NCI-H2196 (cell line): ENCODE measurements around the gene YBX1.
A peak's percentile ranks its signal among the peaks of the same experiment; 100 is the strongest.
"Not testable (repeated sequence)": the region's sequence is repeated elsewhere in the genome, so short reads cannot be mapped to it uniquely, and the experiment has no call there.

Source experiments
- DNase-seq: peaks from one replicate; lab custom pipeline; 2025; ENCODE audit not compliant: unreplicated experiment; lab: John Stamatoyannopoulos, UW

The YBX1 gene

GRCh38 chr1:42681741-42682483 lies at the start of gene YBX1:
YBX1 (plus strand) TSS chr1:42682418; CDS start chr1:42682566, 148 bp downstream.
- DNase-seq: peak; percentile 96

GRCh38 chr1:42639116-42639515 lies 43.1 kb upstream of the YBX1 start:
- DNase-seq: no peak

- no peak for DNase-seq
Observed at GRCh38 chr1:42646056-42646455, 36.2 kb upstream of the YBX1 start.

GRCh38 chr1:42657201-42657600 lies 25.0 kb upstream of the YBX1 start:
- DNase-seq: no peak

- peak; percentile 96 for DNase-seq
Observed at GRCh38 chr1:42657981-42658876, 24.0 kb upstream of the YBX1 start, which contains the start of gene PPIH. PPIH (plus strand) TSS chr1:42658423; CDS start chr1:42658447, 24 bp downstream.

GRCh38 chr1:42658877-42659337 lies 23.3 kb upstream of the YBX1 start:
- DNase-seq: no peak

- no peak for DNase-seq
Observed at GRCh38 chr1:42660907-42661500, 21.2 kb upstream of the YBX1 start.

GRCh38 chr1:42669936-42670335 lies 12.3 kb upstream of the YBX1 start:
- DNase-seq: no peak

- DNase-seq: no peak
Observed at GRCh38 chr1:42670425-42670824, 11.8 kb upstream of the YBX1 start.

GRCh38 chr1:42674214-42674613 lies 8.0 kb upstream of the YBX1 start:
- peak; percentile 11 for DNase-seq

GRCh38 chr1:42674682-42675081 lies 7.5 kb upstream of the YBX1 start:
- no peak for DNase-seq

- no peak for DNase-seq
Observed at GRCh38 chr1:42675467-42675866, 6.8 kb upstream of the YBX1 start.

- no peak for DNase-seq
Observed at GRCh38 chr1:42676534-42677087, 5.6 kb upstream of the YBX1 start.

GRCh38 chr1:42679364-42679983 lies 2.7 kb upstream of the YBX1 start:
- no peak for DNase-seq

- no peak for DNase-seq
Observed at GRCh38 chr1:42680055-42680454, 2.2 kb upstream of the YBX1 start.

- DNase-seq: no peak
Observed at GRCh38 chr1:42680921-42681683, 1.1 kb upstream of the YBX1 start.

GRCh38 chr1:42682484-42682738 lies 193 bp downstream of the YBX1 start:
- not testable (repeated sequence) for DNase-seq

- DNase-seq: peak; percentile 49
Observed at GRCh38 chr1:42682739-42683531, 717 bp downstream of the YBX1 start.

GRCh38 chr1:42684139-42684538 lies 1.9 kb downstream of the YBX1 start:
- DNase-seq: no peak
